ENCODE data around the gene SBNO2.
"Not testable (repeated sequence)": the region's sequence is repeated elsewhere in the genome, so short reads cannot be mapped to it uniquely, and the experiment has no call there.

The SBNO2 gene

GRCh38 chr19:1208830-1209229 lies 34.8 kb upstream of the SBNO2 start:
- not testable (repeated sequence) for DNase-seq

- DNase-seq: no peak
These were observed 32.9 kb upstream of the SBNO2 start for GRCh38 chr19:1206864-1207450.

GRCh38 chr19:1206150-1206863 lies 32.2 kb upstream of the SBNO2 start:
- DNase-seq: no peak

DNA sequence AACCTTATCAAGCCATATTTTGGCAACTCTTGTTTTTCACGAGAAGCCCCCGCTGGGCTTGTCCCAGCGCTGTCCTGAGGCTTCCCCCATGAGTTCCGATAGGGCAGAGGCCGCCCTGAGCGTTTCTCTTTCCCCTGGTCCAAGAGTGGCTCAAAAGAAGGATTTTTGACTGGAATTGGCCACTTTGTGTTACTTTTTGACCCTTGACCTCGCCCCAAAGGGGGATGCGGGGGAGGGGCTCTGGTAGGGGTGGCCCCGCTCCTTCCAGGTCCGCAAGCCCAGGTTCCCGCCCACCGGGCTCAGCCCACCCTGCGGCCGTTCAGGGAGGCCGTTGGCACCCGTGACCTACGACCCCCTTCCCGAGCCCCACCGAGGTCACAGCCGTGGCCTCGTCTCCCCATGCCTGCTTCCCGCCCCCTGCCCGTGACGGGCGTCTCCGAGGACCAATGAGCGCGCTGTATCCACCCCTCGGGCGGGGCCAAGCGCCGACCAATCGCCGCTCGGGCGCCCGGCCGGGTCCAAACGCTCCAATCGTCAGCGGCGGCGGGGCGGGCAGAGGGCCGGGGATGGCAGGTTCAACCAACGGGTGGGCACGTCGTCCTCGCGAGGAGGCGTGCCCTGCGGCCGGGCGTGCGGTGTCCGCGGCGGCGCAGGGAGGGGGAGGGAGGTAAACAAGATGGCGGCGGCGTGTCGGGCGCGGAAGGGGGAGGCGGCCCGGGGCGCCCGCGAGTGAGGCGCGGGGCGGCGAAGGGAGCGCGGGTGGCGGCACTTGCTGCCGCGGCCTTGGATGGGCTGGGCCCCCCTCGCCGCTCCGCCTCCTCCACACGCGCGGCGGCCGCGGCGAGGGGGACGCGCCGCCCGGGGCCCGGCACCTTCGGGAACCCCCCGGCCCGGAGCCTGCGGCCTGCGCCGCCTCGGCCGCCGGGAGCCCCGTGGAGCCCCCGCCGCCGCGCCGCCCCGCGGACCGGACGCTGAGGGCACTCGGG lies 31.3 kb upstream of the SBNO2 start, which contains the start of gene STK11:
Gene STK11 (plus strand): TSS at position 665 of the 986 bp plus-strand sequence. CDS start 1,136 bp downstream, outside the sequence.
- DNase-seq: no peak

DNA sequence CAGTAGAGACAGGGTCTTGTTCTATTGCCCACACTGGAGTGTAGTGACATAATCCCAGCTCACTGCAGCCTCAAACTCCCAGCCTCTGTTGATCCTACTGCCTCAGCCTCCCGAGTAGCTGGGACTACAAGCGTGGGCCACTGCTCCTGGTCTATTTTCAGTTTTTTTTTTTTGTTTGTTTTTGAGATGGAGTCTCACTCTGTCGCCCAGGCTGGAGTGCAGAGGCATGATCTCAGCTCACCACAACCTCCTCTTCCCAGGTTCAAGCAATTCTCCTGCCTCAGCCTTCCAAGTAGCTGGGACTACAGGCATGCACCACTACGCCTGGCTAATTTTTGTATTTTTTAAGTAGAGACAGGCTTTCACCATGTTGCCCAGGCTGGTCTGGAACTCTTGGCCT lies 26.5 kb upstream of the SBNO2 start:
- not testable (repeated sequence) for DNase-seq

- no peak for DNase-seq
These were observed 25.5 kb upstream of the SBNO2 start for GRCh38 chr19:1199531-1199930.

DNA sequence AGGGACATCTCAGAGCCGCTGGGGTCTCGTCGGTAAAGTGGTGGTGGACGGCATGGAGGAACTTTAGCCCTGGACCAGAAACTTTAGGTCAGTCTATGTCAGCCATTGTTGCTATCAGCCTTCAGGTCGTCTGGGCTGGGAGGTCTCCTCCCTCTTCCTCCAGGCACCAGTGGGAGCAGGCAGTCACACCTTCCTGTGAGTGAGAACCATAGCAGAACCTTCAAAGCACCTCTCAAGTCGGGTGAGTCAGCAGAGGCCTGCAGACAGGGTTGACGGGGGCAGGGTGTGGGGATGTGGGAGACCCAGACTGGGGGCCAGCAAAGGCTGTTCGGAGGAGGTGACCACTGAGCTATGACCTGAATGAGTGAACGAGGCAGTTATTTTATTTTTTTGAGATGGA lies 15.4 kb upstream of the SBNO2 start:
- DNase-seq: no peak

GRCh38 chr19:1183543-1184172 lies 9.6 kb upstream of the SBNO2 start:
- DNase-seq: no peak

DNA sequence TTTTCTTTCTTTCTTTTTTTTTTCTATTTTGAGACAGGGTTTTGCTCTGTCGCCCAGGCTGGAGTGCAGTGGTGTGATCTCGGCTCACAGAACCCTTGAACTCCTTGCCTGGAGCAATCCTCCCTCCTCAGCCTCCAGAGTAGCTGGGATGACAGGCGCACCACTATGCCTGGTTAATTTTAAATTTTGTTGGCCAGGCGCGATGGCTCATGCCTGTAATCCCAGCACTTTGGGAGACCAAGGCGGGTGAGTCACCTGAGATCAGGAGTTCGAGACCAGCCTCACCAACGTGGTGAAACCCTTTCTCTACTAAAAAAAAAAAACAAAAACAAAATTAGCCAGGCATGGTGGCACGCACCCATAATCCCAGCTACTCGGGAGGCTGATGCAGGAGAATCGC lies 8.7 kb upstream of the SBNO2 start:
- DNase-seq: no peak

DNA sequence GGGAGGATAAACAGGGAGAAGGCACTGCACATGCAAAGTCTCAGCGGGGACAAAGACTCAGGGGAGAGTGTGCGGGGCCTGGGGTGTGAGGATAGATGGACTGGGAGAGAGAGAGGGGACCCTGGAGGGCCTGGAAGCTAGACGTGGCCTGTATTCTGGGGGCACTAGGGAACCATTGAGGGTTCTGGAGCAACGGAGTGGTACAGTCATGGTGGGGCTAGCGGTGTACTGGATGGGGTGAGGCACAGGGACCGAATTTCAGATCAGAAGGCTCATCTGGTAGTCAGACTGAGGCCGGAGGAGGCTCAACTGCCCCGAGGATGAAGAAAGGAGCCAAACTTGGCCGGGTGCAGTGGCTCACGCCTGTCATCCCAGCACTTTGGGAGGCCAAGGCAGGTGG lies 8.0 kb upstream of the SBNO2 start:
- DNase-seq: no peak

DNA sequence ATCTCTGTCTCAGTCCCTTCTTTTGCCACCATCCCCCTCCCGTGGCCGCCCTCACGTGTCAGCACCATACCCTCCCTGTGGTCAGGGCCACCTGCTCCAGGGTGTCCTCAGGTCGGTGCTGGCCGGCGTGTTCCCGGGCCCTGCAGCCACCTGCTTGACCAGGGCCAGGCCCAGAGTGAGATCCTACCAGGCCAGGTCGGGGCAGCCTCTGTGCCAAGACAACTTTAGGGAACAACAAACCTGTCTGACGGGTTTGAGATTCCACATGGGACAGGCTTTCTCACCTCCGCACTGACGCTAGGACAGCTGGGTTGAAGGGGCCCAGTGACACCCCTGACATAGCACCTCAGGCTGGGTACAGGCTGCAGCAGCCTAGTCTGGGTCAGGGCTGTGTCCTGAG lies 7.5 kb upstream of the SBNO2 start:
- DNase-seq: no peak

- no peak for DNase-seq
These were observed 3.5 kb upstream of the SBNO2 start for GRCh38 chr19:1177322-1178114.

- no peak for DNase-seq
These were observed 766 bp downstream of the SBNO2 start for GRCh38 chr19:1173159-1173844.

DNA sequence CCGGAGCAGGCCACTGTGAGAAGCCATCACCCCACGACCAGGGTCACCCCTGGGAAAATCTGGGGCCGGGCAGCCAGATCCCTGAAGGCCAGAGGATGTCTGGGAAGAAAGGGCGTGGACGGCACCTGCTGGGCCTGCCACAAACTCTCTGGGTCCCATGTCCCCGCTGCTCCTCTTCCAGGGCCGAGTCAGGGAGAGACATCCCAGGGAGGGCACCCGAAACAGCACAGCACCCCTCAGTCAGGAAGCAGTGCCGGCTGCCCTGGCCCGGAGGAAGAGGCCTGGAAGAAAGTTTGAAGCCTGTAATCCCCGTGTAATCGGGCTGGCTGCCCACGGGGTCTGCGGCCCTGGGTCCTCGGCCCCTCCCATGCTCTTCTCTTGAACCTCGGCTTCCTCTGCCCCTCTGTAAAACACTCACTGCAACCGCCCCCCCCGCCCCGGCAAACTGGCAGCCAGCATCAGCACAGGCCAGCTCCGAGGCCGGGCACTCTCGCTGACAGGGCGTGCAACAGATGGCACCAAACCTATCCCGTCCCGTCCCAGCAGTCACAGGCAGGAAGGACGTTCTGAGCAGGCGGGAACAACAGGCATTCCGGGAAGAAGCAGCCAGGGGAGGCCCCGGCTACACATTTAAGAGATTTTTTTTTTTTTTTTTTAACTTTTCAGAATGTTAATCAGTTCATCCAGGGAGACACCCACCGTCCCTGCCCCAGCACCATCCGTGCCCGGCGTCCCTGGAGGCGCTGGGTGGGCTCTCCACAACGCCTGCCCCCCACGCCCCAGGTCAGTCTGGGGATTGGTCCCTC lies 1.5 kb downstream of the SBNO2 start:
- no peak for DNase-seq

DNA sequence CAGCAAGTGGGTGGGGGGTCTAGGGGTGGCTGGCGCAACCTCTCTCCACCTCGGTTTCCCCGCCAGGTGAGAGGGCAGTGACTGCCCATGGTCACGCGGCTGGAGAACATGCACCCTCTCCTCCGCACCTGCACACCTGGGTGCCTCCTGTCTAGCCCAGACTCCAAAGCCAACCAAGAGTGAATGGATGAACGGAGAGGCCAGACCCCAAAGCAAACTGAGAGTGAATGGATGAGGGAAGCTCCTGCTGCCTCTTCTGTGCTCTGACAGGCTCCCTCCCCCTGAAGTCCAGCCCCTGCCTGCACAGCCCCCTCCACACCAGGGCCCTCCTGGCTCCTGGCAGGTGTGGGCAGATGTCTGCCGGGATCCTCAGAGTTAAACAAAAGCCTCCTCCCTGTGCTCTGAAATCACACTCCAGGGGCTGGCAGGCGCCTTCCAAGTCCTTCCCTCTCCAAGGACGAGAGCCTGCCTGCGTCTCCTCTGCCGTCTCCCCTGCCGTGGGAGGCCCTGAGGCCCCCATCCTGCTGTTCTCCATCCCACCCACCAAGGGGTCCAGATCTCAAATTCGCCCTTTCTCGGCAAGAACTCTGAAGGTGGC lies 2.2 kb downstream of the SBNO2 start:
- no peak for DNase-seq

- DNase-seq: no peak
These were observed 2.9 kb downstream of the SBNO2 start for GRCh38 chr19:1170938-1171754.

DNA sequence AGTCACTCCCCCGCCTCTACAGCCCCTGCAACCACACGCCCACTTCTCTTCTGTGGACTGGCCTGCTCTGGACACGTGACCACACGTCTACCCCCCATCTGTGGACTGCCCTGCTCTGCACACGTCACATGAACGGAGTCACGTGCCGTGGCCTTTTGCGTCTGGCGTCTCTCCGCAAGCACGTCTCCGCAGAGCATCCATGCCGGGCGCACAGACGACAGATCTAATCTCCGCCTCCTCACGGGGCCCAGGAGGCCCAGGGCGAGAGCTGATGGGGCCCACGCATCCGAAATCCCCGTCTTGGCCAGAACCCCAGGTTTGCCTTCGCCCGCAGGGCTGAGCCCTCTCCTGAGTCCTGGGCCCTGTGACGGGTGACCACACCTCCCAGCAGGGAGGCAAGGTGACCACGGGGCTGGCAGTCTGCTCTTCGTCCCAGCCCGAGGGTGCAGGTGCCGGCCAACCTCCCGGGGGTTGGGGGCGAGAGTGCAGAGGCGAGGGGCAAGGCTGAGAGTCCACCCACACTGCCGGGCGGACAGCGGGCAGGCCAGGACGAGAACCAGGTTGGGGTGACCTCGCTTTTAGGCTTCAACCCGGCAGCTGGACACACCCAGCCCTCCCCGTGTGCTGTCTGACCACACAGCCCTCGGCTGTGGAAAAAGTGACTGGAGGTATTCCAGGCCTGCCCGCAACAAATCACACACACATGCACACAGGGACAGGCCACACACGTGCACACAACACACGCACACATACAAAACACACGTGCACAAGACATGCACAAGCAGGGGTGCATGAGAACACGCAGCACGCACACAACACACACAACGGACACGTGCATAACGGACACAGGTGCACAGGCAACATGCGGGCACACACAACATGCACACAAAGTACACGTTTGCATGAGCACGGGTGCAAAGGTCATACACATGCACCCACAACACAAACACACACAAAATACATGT lies 3.9 kb downstream of the SBNO2 start:
- no peak for DNase-seq

- no peak for DNase-seq
These were observed 4.7 kb downstream of the SBNO2 start for GRCh38 chr19:1169411-1169791.
